Measurements from ENCODE around the gene ULK2.

Gene ULK2

DNA sequence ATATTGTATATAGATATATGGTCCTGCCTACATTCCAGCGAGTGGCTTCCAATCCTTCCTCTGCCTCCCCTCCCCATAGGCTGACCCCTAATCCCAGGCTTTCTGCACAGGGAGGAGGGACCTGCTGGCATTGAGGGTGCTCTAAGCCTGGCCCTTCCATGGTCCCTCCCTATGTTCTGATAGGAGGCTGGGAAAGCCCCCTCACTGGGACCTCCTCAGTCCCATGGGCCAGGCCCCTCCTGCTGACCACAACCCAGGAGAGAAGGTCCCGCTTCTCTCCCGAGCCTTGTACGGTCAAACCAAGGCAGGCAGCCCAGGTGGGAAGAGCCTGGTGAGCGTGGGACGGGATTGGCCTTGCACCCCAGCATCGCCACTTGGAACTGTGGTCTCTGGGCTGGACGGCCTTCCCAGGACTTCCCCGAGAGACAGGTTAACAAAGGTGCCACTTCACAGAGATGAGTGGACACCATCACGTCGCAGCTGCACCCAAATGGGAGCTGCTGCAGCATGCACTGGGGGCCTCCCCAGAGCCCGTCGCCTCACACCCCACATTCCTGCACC is 120.5 kb downstream of the ULK2 start:
- H3K9me3 ChIP-seq (ENCODE audit: control insufficient read depth, insufficient read depth, low read length), result no peaks in the 10 kb centered on the region
- no peak overlapping the region for H3K9ac ChIP-seq (ENCODE audit: low read depth, low read length)
- no peaks in the 10 kb centered on the region for H3K36me3 ChIP-seq (ENCODE audit: control insufficient read depth, insufficient read depth, low read length)
- H3K4me1 ChIP-seq (ENCODE audit: control insufficient read depth, insufficient read depth, low read length), result peaks cover 2% of the 10 kb centered on the region; the same call in 1 of the 2 replicates
- H3K27ac ChIP-seq (ENCODE audit: low read depth, low read length), result no peak overlapping the region
- peaks cover 7% of the 10 kb centered on the region; the same call in 1 of the 2 replicates for H3K27me3 ChIP-seq (ENCODE audit: control insufficient read depth, insufficient read depth, low read length)
- H3K4me3 ChIP-seq (ENCODE audit: low read depth, low read length), result no peak overlapping the region

DNA sequence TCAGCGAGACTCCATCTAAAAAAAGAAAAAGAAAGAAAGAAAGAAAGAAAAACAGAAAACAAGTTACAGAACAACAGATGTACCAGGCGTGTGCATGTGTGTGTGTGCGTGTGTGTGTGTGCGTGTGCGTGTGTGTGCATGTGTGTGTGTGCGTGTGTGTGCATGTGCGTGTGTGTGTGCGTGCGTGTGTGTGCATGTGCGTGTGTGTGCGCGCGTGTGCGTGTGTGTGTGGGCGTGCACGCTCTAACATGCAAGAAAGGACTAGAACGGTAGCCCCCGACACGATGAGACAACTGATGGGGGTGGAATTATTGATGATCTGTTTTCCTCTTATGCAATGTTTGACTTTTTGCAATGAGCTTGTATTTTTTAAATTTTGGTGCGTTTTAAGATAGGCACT is 121.2 kb downstream of the ULK2 start:
- H3K27ac ChIP-seq (ENCODE audit: low read depth, low read length), result no peak overlapping the region
- H3K27me3 ChIP-seq (ENCODE audit: control insufficient read depth, insufficient read depth, low read length), result peaks cover 7% of the 10 kb centered on the region; the same call in 1 of the 2 replicates
- no peaks in the 10 kb centered on the region for H3K36me3 ChIP-seq (ENCODE audit: control insufficient read depth, insufficient read depth, low read length)
- no peak overlapping the region for H3K4me3 ChIP-seq (ENCODE audit: low read depth, low read length)
- no peak overlapping the region for H3K9ac ChIP-seq (ENCODE audit: low read depth, low read length)
- no peaks in the 10 kb centered on the region for H3K9me3 ChIP-seq (ENCODE audit: control insufficient read depth, insufficient read depth, low read length)
- H3K4me1 ChIP-seq (ENCODE audit: control insufficient read depth, insufficient read depth, low read length), result peaks cover 2% of the 10 kb centered on the region; the same call in 1 of the 2 replicates

DNA sequence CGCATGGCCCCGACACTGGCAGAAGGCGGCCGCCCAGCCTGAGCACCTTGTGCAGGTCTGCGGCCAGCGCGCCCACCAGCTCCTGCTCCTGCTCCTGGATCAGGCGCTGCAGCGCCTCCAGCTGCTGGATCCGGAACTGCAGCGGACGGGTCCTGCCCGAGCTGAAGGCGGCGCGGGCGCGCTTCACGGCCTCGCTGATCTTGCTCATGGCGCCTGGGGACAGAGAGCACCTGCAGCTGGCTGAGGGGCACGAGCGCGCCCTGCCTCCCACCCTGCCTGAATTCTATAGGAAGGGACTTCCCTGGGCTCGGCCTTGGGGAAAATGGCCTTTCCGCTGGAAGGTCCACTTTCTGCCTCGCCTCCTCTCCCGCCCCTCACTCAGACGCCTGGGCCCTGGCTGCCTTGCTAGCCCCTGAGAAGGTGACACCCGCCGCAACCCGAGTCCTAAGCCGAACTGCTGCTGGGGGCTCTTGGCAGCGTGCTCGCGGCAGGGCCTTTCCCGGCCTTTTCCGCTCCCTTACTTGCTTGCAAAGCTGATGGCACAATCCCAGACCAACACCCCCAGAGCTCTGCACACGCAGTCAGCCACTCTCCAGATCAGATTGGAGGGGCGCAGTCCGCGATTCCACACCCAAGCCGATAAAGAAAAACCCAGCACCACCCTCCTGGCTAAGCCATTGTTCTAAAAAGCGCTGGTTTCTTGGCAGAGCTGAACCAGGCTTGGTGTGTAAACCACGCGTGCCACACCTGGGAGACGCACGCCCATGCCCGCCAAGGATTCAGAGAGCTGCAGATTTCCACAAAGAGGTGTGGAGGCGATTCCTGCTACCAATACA is 122.6 kb downstream of the ULK2 start:
- Histone ChIP-seq H3K27ac (ENCODE audit: low read depth, low read length) (no peak overlapping the region), H3K27me3 (ENCODE audit: control insufficient read depth, insufficient read depth, low read length) (peaks cover 7% of the 10 kb centered on the region; the same call in 1 of the 2 replicates), H3K4me1 (ENCODE audit: control insufficient read depth, insufficient read depth, low read length) (peaks cover 2% of the 10 kb centered on the region; the same call in 1 of the 2 replicates), H3K9ac (ENCODE audit: low read depth, low read length) (no peak overlapping the region), H3K36me3 (ENCODE audit: control insufficient read depth, insufficient read depth, low read length) (no peaks in the 10 kb centered on the region), H3K9me3 (ENCODE audit: control insufficient read depth, insufficient read depth, low read length) (no peaks in the 10 kb centered on the region), H3K4me3 (ENCODE audit: low read depth, low read length) (peak overlapping the region; percentile 51; the same call in 1 of the 2 replicates)

DNA sequence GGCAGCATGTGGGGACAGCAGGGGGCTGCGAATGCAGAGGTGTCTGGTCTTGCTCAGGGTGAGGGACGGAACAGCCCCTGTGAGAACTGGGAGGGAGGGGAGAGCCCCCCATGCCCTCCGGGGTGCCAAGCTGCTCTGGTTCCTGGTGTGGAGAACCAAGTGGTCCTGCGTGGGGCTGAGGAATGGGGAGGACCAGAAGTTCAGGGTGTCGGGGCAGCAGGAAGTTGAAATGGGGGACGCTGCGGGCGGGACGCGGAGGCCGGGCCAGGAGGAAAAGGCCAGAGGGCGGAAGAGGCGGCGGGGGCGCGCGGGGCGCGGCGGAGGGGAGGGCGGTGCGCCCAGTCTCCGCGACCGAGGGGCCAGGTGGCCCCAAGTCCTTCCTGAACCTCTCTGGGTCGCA is 123.2 kb downstream of the ULK2 start:
- Histone ChIP-seq H3K4me3 (ENCODE audit: low read depth, low read length) (peak overlapping the region; percentile 51), H3K9ac (ENCODE audit: low read depth, low read length) (no peak overlapping the region)

DNA sequence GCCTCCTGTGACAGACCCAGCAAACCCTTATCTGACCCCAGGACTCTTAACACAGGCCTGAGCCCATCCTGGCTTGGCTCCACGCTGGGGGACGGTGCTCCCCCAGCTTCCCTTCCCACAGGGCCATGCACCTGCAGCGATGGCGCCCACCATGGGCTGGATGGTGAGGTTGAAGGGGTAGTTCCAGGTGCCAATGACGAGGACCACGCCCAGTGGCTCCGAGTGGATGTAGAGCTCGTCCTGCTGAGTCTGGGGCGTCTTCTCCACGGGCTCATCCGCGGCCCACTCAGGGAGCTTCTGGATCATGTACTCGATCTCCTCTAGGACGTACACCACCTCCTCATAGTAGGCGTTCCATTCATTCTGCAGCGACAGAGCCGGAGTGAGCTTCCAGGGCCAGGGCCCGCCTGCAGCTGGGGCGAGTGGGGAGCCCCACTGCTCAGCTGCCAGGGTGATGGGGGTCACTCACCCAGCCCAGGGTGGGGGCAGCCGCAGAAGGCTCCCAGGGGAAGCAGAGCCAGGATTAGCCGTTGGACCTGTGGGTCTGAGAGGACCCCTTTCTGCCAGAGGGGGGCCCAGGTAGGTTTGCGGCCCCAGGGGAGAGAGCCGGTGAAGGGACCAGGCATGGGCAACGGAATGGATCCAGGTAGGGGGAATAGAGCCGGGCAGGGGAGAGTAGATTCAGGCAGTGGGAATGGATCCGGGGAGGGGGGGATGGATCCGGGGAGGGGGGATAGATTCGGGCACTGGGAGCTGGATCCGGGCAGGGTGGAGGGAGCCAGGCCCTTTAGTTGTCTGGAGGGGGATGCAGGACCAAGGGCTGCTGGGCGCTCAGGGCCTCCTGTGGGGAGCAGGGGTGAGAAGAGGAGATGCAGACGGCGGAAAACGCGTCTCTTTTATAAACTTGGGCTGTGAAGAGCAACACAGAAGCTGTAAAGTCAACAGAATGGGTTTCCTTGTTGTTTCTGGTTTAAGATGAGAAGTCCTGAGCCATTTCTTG is 124.3 kb downstream of the ULK2 start:
- Histone ChIP-seq H3K36me3 (ENCODE audit: control insufficient read depth, insufficient read depth, low read length) (no peaks in the 10 kb centered on the region), H3K27me3 (ENCODE audit: control insufficient read depth, insufficient read depth, low read length) (peaks cover 7% of the 10 kb centered on the region; the same call in 1 of the 2 replicates), H3K9ac (ENCODE audit: low read depth, low read length) (no peak overlapping the region), H3K9me3 (ENCODE audit: control insufficient read depth, insufficient read depth, low read length) (no peaks in the 10 kb centered on the region), H3K4me1 (ENCODE audit: control insufficient read depth, insufficient read depth, low read length) (peaks cover 2% of the 10 kb centered on the region; the same call in 1 of the 2 replicates), H3K27ac (ENCODE audit: low read depth, low read length) (no peak overlapping the region), H3K4me3 (ENCODE audit: low read depth, low read length) (no peak overlapping the region)

More for the DNA sequence above, 123.2 kb downstream of the ULK2 start:
- Histone ChIP-seq H3K36me3 (ENCODE audit: control insufficient read depth, insufficient read depth, low read length) (no peaks in the 10 kb centered on the region), H3K4me1 (ENCODE audit: control insufficient read depth, insufficient read depth, low read length) (peaks cover 2% of the 10 kb centered on the region; the same call in 1 of the 2 replicates), H3K27ac (ENCODE audit: low read depth, low read length) (no peak overlapping the region), H3K9me3 (ENCODE audit: control insufficient read depth, insufficient read depth, low read length) (no peaks in the 10 kb centered on the region), H3K27me3 (ENCODE audit: control insufficient read depth, insufficient read depth, low read length) (peaks cover 7% of the 10 kb centered on the region; the same call in 1 of the 2 replicates)

DNA sequence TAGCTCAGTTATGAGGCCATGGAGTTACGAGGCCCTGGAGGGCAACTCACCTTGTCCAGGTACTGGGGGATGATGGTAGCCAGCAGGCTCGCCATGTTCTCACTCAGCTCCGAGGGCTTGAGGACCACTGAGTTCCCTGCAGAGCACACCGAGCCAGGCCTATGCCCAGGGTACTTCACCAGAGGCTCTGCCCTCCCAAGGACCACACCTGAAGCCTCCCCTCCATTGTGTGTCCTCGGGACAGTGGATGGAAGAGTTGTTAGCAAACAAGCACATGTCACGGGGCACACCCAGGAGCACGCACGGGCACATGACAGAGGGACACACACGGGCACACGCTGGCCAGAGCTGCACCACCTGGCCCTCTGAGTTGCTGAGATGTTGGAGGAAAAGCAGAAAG is 125.2 kb downstream of the ULK2 start:
- H3K9me3 ChIP-seq (ENCODE audit: control insufficient read depth, insufficient read depth, low read length), result no peaks in the 10 kb centered on the region
- H3K27me3 ChIP-seq (ENCODE audit: control insufficient read depth, insufficient read depth, low read length), result peaks cover 7% of the 10 kb centered on the region; the same call in 1 of the 2 replicates
- no peak overlapping the region for H3K4me3 ChIP-seq (ENCODE audit: low read depth, low read length)
- peaks cover 2% of the 10 kb centered on the region; the same call in 1 of the 2 replicates for H3K4me1 ChIP-seq (ENCODE audit: control insufficient read depth, insufficient read depth, low read length)
- no peak overlapping the region for H3K9ac ChIP-seq (ENCODE audit: low read depth, low read length)
- no peak overlapping the region for H3K27ac ChIP-seq (ENCODE audit: low read depth, low read length)
- no peaks in the 10 kb centered on the region for H3K36me3 ChIP-seq (ENCODE audit: control insufficient read depth, insufficient read depth, low read length)

DNA sequence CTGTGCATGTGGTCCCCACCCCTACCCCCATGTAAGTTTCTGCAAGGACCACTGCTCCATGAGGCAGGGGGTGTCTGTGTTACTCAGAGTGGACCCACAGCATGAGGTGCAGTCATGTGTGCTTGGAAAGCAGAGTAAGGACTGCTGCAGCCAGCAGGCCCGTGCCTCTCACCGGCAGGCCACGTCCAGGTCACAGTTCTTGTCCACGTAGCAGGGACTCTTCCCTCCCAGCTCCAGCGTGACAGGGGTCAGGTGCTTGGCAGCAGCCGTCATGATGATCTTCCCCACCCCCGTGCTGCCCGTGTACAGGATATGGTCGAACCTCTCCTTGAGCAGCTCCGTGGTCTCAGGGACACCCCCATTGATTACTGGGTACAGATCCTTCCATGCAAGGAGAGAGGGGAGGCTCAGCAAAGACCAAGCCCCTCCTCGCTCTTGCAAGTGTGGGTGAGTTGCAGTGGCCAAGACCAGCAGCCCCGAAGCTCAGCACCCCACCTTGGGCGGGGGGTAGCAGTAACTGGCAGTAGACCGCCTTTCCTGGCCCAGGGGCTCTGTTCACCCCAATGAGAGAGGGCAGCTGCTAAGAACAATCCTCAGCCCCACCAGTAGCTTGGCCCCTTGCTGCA is 125.8 kb downstream of the ULK2 start:
- no peak overlapping the region for H3K9ac ChIP-seq (ENCODE audit: low read depth, low read length)
- H3K9me3 ChIP-seq (ENCODE audit: control insufficient read depth, insufficient read depth, low read length), result no peaks in the 10 kb centered on the region
- H3K27me3 ChIP-seq (ENCODE audit: control insufficient read depth, insufficient read depth, low read length), result peaks cover 7% of the 10 kb centered on the region; the same call in 1 of the 2 replicates
- H3K4me1 ChIP-seq (ENCODE audit: control insufficient read depth, insufficient read depth, low read length), result peaks cover 2% of the 10 kb centered on the region; the same call in 1 of the 2 replicates
- H3K4me3 ChIP-seq (ENCODE audit: low read depth, low read length), result no peak overlapping the region
- no peaks in the 10 kb centered on the region for H3K36me3 ChIP-seq (ENCODE audit: control insufficient read depth, insufficient read depth, low read length)
- no peak overlapping the region for H3K27ac ChIP-seq (ENCODE audit: low read depth, low read length)

DNA sequence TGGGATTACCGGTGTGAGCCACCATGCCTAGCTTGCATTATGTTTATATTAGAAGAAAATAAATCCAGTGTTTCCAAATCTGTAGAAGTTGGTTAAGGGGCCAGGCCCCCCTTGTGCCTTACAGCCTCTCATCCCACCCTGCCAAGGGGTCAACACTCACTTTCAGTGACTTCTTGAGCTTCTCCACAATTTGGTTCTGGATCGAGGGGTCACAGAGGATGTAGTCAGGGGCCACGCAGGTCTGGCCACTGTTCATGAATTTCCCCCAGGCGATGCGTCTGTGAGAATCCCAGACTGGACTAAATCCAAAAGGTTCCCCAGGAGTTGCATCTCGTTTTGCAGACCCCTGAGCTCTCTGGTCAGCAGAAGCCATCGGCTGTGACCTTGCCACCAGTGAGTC is 126.8 kb downstream of the ULK2 start:
- no peak overlapping the region for H3K9ac ChIP-seq (ENCODE audit: low read depth, low read length)
- H3K9me3 ChIP-seq (ENCODE audit: control insufficient read depth, insufficient read depth, low read length), result no peaks in the 10 kb centered on the region
- no peak overlapping the region for H3K4me3 ChIP-seq (ENCODE audit: low read depth, low read length)
- H3K27ac ChIP-seq (ENCODE audit: low read depth, low read length), result no peak overlapping the region
- peaks cover 2% of the 10 kb centered on the region; the same call in 1 of the 2 replicates for H3K4me1 ChIP-seq (ENCODE audit: control insufficient read depth, insufficient read depth, low read length)
- H3K27me3 ChIP-seq (ENCODE audit: control insufficient read depth, insufficient read depth, low read length), result peaks cover 7% of the 10 kb centered on the region; the same call in 1 of the 2 replicates
- no peaks in the 10 kb centered on the region for H3K36me3 ChIP-seq (ENCODE audit: control insufficient read depth, insufficient read depth, low read length)

DNA sequence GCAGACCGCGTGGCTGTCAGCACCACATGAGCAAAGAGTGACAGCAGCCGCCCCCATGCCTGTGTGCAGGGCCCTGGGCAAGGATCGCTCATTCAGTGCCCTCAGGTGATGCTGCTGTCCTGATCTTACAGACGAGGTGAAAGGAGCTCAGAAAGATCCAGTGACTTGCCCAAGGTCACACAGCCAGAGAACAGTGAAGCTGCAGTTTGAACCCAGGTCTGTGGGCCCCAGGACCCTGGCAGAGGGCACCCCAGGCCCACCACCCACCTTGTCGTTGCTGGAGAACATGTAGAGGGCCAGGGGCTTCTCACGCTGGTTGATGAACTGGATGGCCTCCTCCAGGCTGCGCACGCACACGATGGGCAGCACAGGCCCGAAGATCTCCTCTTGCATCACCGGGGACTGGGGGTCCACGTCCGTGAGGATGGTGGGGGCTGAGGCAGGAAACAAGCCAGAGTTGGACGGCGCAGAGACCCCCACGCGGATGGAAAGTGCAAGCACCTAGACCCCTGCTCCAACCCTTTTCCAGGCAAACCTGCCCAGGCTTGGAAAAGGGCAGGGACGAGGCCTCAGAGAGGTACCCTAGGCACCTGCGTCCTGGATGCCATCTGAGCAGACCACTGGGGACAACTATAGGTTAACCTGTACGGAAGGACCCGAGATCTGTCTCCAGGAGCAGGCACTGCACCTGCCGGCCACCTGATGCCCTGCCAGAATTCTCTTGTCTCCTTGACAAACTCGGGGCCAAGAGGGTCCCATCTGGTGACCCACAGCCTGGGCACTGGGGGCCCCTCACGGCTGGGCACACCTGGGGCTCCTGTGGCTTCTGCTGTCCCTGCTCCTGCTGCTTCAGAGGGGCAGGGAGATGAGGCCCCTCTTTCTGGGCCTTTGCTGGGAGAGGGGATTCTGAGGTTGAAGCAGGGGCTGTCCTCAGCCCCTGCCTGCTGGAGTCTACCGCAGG is 128.2 kb downstream of the ULK2 start:
- Histone ChIP-seq H3K27ac (ENCODE audit: low read depth, low read length) (no peak overlapping the region), H3K36me3 (ENCODE audit: control insufficient read depth, insufficient read depth, low read length) (no peaks in the 10 kb centered on the region), H3K27me3 (ENCODE audit: control insufficient read depth, insufficient read depth, low read length) (no peaks in the 10 kb centered on the region), H3K9me3 (ENCODE audit: control insufficient read depth, insufficient read depth, low read length) (no peaks in the 10 kb centered on the region), H3K4me1 (ENCODE audit: control insufficient read depth, insufficient read depth, low read length) (0 out of 2 replicates have a peak, but pooled peaks cover 2% of the 10 kb centered on the region), H3K9ac (ENCODE audit: low read depth, low read length) (no peak overlapping the region), H3K4me3 (ENCODE audit: low read depth, low read length) (no peak overlapping the region)

Data from HUES48 (cell line).